ENCODE data around the gene GALM.

The GALM gene

DNA sequence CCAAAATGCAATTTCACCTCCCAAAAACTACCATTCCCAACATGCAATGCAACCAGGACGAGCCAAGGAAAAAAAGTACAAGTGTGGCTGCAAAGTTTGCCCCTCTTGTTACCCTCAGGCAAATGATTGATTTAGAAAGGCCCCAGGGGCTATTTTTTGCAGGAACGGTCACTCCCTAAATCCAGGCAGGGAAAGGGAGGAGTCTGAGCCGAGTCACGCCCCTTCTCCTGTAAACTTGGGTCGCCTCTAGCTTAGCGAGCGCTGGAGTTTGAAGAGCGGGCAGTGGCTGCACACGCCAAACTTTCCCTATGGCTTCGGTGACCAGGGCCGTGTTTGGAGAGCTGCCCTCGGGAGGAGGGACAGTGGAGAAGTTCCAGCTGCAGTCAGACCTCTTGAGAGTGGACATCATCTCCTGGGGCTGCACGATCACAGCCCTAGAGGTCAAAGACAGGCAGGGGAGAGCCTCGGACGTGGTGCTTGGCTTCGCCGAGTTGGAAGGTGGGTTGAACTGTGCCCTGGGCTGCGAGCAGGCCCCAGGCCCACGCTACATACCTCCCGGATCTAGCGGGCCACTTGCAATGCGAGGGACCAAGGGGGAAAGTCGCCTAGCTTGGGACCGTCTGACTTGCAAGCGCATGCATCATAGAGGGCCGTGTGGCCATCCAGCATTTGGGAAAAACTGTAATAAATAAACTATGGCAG lies at the start of gene GALM:
Gene GALM, plus strand, starts transcription at position 261 of the 702 bp plus-strand sequence. Its CDS starts 48 bp downstream, at position 309.
- H3K4me3 ChIP-seq (ENCODE audit: low read depth, low read length), result no peak within 1 kb of the TSS
- DNase-seq (ENCODE audit: low read depth), result no peak
- TF ChIP-seq, protein P1, sequence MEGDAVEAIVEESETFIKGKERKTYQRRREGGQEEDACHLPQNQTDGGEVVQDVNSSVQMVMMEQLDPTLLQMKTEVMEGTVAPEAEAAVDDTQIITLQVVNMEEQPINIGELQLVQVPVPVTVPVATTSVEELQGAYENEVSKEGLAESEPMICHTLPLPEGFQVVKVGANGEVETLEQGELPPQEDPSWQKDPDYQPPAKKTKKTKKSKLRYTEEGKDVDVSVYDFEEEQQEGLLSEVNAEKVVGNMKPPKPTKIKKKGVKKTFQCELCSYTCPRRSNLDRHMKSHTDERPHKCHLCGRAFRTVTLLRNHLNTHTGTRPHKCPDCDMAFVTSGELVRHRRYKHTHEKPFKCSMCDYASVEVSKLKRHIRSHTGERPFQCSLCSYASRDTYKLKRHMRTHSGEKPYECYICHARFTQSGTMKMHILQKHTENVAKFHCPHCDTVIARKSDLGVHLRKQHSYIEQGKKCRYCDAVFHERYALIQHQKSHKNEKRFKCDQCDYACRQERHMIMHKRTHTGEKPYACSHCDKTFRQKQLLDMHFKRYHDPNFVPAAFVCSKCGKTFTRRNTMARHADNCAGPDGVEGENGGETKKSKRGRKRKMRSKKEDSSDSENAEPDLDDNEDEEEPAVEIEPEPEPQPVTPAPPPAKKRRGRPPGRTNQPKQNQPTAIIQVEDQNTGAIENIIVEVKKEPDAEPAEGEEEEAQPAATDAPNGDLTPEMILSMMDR (IDR thresholded peaks at IDR 0.05; ENCODE audit: control insufficient read depth, extremely low read depth, insufficient read depth), result no peak

DNA sequence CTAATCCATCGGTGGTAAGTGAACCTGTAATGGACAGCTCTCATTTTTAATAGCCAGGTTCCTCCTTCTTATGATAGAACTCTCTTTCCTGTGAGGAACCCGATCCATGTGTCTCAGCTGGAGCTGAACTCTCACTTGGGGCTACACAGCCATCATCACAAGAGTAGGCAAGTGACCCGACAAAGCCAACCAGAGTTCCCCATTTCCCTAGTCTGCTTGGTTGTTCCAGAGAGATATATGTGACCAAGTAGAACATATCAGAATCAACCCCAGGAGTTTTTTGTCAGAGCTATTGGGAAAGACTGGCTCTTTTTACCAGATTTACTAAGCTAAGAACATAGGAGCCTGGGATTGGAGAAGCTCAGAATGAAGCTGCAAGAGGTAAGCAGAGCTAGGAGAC lies 48.6 kb upstream of the GALM start:
- TF ChIP-seq, protein P1 (IDR thresholded peaks at IDR 0.05; ENCODE audit: control insufficient read depth, extremely low read depth, insufficient read depth), result no peak
- H3K4me3 ChIP-seq (ENCODE audit: low read depth, low read length), result no peak overlapping the region

DNA sequence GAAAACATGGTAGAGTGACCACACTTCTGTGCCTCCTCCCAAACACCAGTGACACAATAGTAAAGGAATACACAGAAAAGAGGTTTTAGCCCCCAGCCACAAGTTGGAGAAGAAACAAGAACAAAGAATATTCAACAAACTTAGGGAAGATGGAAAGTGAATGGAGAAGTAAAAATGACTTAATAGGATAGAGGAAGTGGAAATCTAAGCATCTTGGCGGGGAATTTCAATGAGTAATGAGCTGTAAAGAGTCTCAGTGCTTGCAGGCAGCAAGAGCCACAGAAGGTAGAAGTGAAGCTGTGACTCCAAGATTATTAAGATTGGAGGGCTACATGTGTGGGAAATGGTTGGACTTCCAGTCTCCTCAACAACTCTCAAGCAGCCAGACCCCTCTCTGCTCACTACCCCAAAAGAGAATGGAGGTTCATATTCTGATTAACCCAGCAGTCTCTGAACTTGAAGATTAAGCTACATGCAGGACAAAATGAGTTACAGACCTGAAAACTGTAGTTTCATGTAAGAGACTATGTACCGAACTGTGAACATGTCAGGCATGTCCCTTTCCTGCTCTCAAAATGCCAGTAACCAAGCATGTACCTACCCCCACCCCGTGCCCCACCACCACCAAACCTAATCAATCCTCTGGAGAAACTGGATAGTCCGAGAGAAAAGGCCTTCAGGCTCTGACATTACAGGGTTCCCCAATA lies 46.3 kb upstream of the GALM start:
- DNase-seq (ENCODE audit: low read depth), result no peak

More for the DNA sequence above, 48.6 kb upstream of the GALM start:
- no peak for DNase-seq (ENCODE audit: low read depth)

DNA sequence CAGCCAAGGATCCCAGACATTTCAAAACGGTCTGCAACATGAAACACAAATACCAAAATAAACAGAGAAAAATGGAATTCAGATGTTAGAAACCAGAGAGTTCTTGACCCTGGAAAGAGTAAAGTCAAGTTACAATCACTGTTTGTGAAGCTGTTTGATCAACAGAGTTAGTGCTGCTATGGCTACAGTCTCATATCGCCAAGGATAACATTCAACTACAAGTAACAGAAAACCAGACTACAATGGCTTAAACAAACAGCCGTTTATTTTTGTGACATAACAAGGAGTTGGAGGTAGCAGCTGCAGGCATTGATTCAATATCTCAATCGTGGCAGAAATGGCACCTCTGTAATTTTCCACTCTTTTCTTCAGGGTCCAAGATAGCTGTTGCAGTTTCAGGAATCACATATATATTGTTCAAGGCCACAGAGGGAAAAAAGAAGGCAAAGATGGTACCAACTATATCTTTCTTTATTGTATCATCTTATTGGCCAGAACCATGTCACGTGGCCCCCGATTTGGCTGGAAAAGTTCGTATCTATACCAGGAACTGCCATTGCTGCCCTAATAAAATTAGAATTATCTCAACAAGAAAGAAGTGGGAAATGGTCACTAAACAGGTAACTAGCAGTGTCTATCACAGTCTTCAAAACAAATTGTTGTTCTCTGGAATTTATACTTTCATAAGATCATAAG lies 45.5 kb upstream of the GALM start:
- H3K4me3 ChIP-seq (ENCODE audit: low read depth, low read length), result no peak overlapping the region
- TF ChIP-seq, protein P1 (IDR thresholded peaks at IDR 0.05; ENCODE audit: control insufficient read depth, extremely low read depth, insufficient read depth), result no peak
- no peak for DNase-seq (ENCODE audit: low read depth)

More for the DNA sequence above, 46.3 kb upstream of the GALM start:
- no peak overlapping the region for H3K4me3 ChIP-seq (ENCODE audit: low read depth, low read length)
- TF ChIP-seq, protein P1 (IDR thresholded peaks at IDR 0.05; ENCODE audit: control insufficient read depth, extremely low read depth, insufficient read depth), result no peak

DNA sequence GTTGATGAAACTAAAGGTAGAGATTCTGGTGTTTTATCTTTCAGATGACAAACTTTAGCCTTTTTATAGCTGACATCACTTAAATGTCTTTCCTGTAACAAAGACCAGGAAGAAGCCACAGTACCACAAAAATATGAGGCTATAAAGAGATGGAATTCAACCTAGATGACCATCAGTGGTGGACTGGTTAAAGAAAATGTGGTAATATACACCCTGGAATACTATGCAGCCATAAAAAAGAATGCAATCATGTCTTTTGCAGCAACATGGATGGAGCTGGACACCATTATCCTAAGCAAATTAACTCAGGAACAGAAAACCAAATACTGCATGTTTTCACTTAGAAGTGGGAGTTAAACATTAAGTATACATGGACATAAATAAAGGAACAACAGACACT lies 44.9 kb upstream of the GALM start:
- no peak for DNase-seq (ENCODE audit: low read depth)
- TF ChIP-seq, protein P1 (IDR thresholded peaks at IDR 0.05; ENCODE audit: control insufficient read depth, extremely low read depth, insufficient read depth), result no peak
- H3K4me3 ChIP-seq (ENCODE audit: low read depth, low read length), result no peak overlapping the region

DNA sequence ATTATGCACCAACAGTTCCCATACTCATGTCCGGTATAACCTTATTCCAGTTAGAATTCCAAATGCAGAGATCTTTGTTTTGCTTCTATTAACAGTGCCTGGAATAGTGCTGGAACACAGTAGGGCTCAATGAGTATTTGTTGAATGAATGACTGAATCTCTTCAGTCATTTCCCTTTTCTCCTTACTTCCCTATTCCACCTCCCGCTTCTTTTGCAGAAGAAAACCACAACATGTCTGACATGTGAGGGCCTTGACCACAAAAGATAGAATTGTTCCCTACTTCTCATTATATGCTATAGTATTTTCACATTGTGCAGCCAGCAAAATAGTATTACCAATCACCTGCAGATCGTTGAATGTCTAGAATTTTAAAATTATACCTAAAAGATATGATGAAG lies 43.7 kb upstream of the GALM start:
- no peak for DNase-seq (ENCODE audit: low read depth)
- TF ChIP-seq, protein P1 (IDR thresholded peaks at IDR 0.05; ENCODE audit: control insufficient read depth, extremely low read depth, insufficient read depth), result no peak
- H3K4me3 ChIP-seq (ENCODE audit: low read depth, low read length), result no peak overlapping the region

Data from LNCaP clone FGC (cell line).